ENCODE measurements around the gene KIFC3. TPM values are rescaled to one million over a fixed set of nuclear protein-coding genes. Genes with fewer than 3 reads are reported as not detected.
"Not testable (repeated sequence)": the region's sequence is repeated elsewhere in the genome, so short reads cannot be mapped to it uniquely, and the experiment has no call there.

Gene KIFC3
- total RNA-seq, 2 donors from 2014 or later, result 1.3 to 1.5 TPM

DNA sequence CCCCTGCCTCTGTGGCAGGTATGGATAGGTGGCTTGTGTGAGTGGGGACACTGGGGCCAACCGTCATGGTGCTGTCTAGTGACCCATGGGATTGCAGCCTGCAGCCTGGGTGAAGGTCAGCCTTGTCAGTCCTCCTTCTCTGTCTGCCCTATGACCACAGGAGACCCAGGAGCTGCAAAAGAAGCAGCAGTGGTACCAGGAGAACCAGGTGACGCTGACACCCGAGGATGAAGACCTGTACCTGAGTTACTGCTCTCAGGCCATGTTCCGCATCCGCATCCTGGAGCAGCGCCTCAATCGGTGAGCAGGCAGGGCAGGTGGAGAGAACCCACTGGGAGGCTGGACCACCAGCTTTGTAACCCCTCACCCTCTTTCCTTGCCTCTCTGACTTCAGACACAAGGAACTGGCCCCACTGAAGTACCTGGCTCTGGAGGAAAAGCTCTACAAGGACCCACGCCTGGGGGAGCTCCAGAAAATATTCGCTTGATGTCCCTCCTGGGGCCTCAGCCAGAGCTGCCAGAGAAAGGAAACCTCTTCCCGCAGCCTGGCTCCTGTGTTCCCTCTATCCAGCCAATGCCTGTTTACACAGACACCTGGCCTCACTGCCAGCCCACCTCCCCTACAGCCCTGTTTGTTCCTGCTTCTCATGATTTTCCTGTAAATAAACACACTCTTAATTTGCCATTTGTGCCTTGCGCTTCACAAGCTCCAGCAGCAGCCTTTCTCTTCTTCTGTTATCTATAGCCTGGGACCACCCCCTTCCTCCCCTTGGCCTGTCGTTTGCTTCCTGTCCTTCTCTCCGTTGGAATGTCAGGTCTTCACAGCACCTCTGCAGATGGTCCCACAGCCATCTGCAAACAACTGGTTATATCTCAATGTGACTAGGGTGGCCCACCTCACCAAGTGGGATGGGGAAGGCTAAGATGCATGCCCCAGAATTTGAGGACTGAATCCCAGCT lies 71.2 kb downstream of the KIFC3 start:
- Mint-ChIP-seq H3K36me3 (ENCODE audit: insufficient read depth in 2 of 2) (peaks cover 8 to 13% of the 10 kb centered on the region in 2 donors), H3K4me1 (ENCODE audit: low read depth) (peaks cover 8% of the 10 kb centered on the region), H3K27me3 (ENCODE audit: low read depth) (no peaks in the 10 kb centered on the region), H3K9me3 (peaks cover 10 to 17% of the 10 kb centered on the region in 2 donors), H3K4me3 (no peak overlapping the region), H3K27ac (no peak overlapping the region)
- ATAC-seq (replicated peaks in 1 of 2) (no peak), DNase-seq (no peak)

DNA sequence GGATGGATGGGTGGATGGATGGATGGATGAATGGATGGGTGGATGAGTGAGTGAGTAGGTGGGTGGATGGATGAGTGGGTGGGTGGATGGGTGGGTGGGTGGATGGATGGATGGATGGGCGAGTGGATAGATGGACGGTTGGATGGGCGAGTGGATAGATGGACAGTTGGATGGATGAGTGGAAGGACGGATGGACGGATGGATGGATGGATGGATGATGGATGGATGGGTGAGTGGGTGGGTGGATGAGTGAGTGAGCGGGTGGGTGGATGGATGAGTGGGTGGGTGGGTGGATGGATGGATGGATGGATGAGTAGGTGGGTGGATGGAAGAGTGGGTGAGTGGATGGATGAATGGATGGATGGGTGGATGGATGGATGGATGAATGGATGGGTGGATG lies 72.4 kb downstream of the KIFC3 start:
- H3K27me3 Mint-ChIP-seq (ENCODE audit: low read depth); H3K27ac Mint-ChIP-seq; H3K4me1 Mint-ChIP-seq (ENCODE audit: low read depth); ATAC-seq (replicated peaks in 1 of 2); DNase-seq; H3K4me3 Mint-ChIP-seq: not testable (repeated sequence)
- Mint-ChIP-seq H3K36me3 (ENCODE audit: insufficient read depth in 2 of 2) (peaks cover 8 to 11% of the 10 kb centered on the region in 2 donors), H3K9me3 (peaks cover 10 to 17% of the 10 kb centered on the region in 2 donors)

DNA sequence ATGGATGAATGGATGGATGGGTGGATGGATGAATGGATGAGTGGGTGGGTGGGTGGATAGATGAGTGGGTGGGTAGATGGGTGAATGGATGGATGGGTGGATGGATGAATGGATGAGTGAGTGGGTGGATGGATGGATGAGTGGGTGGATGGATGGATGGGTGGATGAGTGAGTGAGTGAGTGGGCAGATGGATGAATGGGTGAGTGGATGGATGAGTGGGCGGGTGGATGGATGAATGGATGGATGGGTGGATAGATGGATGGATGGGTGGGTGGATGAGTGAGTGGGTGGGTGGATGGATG lies 73.2 kb downstream of the KIFC3 start:
- DNase-seq (no peak), ATAC-seq (replicated peaks in 1 of 2) (no peak)
- Mint-ChIP-seq H3K27ac (no peak overlapping the region), H3K4me3 (no peak overlapping the region), H3K27me3 (ENCODE audit: low read depth) (no peaks in the 10 kb centered on the region), H3K4me1 (ENCODE audit: low read depth) (peaks cover 9% of the 10 kb centered on the region), H3K9me3 (peaks cover 10 to 17% of the 10 kb centered on the region in 2 donors), H3K36me3 (ENCODE audit: insufficient read depth in 2 of 2) (peaks cover 8 to 11% of the 10 kb centered on the region in 2 donors)

- H3K9me3 Mint-ChIP-seq, result peaks cover 10 to 17% of the 10 kb centered on the region in 2 donors
- ATAC-seq (replicated peaks in 1 of 2) (peak in 1 of 2 donors; percentile 57), DNase-seq (peak in 1 of 2 donors; percentile 10)
- H3K27me3 Mint-ChIP-seq (ENCODE audit: low read depth), result no peaks in the 10 kb centered on the region
- peaks cover 8 to 11% of the 10 kb centered on the region in 2 donors for H3K36me3 Mint-ChIP-seq (ENCODE audit: insufficient read depth in 2 of 2)
- peaks cover 9% of the 10 kb centered on the region for H3K4me1 Mint-ChIP-seq (ENCODE audit: low read depth)
- H3K27ac Mint-ChIP-seq, result no peak overlapping the region
- no peak overlapping the region for H3K4me3 Mint-ChIP-seq
Observed at GRCh38 chr16:57728336-57729181, 73.7 kb downstream of the KIFC3 start.

- Mint-ChIP-seq H3K4me1 (ENCODE audit: low read depth) (peaks cover 9% of the 10 kb centered on the region), H3K9me3 (peaks cover 5 to 9% of the 10 kb centered on the region in 2 donors), H3K4me3 (no peak overlapping the region), H3K36me3 (ENCODE audit: insufficient read depth in 2 of 2) (peaks cover under 1 to 2% of the 10 kb centered on the region in 2 donors), H3K27me3 (ENCODE audit: low read depth) (no peaks in the 10 kb centered on the region), H3K27ac (no peak overlapping the region)
- ATAC-seq (replicated peaks in 1 of 2) (no peak), DNase-seq (no peak)
Observed at GRCh38 chr16:57727610-57728009, 74.7 kb downstream of the KIFC3 start.

GRCh38 chr16:57726433-57726947 lies 75.8 kb downstream of the KIFC3 start:
- Mint-ChIP-seq H3K27ac (no peak overlapping the region), H3K9me3 (peaks cover 2 to 6% of the 10 kb centered on the region in 2 donors), H3K27me3 (ENCODE audit: low read depth) (no peaks in the 10 kb centered on the region), H3K36me3 (ENCODE audit: insufficient read depth in 2 of 2) (no peaks in the 10 kb centered on the region), H3K4me3 (no peak overlapping the region), H3K4me1 (ENCODE audit: low read depth) (peaks cover 9% of the 10 kb centered on the region)
- no peak for ATAC-seq (replicated peaks in 1 of 2)
- DNase-seq, result no peak

- Mint-ChIP-seq H3K27me3 (ENCODE audit: low read depth) (no peaks in the 10 kb centered on the region), H3K27ac (no peak overlapping the region), H3K9me3 (peaks cover 2 to 6% of the 10 kb centered on the region in 2 donors), H3K4me1 (ENCODE audit: low read depth) (peaks cover 9% of the 10 kb centered on the region), H3K36me3 (ENCODE audit: insufficient read depth in 2 of 2) (no peaks in the 10 kb centered on the region), H3K4me3 (no peak overlapping the region)
- no peak for DNase-seq
- ATAC-seq (replicated peaks in 1 of 2), result no peak
Observed at GRCh38 chr16:57725976-57726375, 76.3 kb downstream of the KIFC3 start.

GRCh38 chr16:57725554-57725953 lies 76.7 kb downstream of the KIFC3 start:
- H3K4me3 Mint-ChIP-seq, result no peak overlapping the region
- ATAC-seq (replicated peaks in 1 of 2), result no peak
- DNase-seq, result no peak
- no peaks in the 10 kb centered on the region for H3K27me3 Mint-ChIP-seq (ENCODE audit: low read depth)
- H3K4me1 Mint-ChIP-seq (ENCODE audit: low read depth), result peaks cover 9% of the 10 kb centered on the region
- no peaks in the 10 kb centered on the region for H3K36me3 Mint-ChIP-seq (ENCODE audit: insufficient read depth in 2 of 2)
- H3K27ac Mint-ChIP-seq, result no peak overlapping the region
- peaks cover 2 to 6% of the 10 kb centered on the region in 2 donors for H3K9me3 Mint-ChIP-seq

GRCh38 chr16:57725151-57725550 lies 77.1 kb downstream of the KIFC3 start:
- Mint-ChIP-seq H3K4me1 (ENCODE audit: low read depth) (peaks cover 9% of the 10 kb centered on the region), H3K27ac (no peak overlapping the region), H3K36me3 (ENCODE audit: insufficient read depth in 2 of 2) (no peaks in the 10 kb centered on the region), H3K4me3 (no peak overlapping the region), H3K27me3 (ENCODE audit: low read depth) (no peaks in the 10 kb centered on the region), H3K9me3 (peaks cover under 1 to 6% of the 10 kb centered on the region in 2 donors)
- peak; percentile 20 to 55 for ATAC-seq (replicated peaks in 1 of 2)
- no peak for DNase-seq

DNA sequence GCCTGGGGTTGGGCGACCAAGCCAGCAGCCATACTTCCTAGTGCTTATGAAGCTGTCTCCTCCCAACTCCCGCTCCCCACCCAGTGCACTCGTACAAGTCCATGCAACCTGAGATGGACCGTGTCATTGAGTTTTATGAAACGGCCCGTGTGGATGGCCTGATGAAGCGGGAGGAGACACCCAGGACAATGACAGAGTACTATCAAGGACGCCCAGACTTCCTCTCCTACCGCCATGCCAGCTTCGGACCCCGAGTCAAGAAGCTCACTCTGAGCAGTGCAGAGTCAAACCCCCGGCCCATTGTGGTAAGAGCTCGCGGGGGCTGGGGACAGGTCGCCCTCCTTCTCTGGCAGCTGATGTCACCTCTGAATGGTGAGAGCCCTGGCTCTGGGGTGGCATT lies 77.8 kb downstream of the KIFC3 start:
- Mint-ChIP-seq H3K9me3 (peaks cover 0 to 4% of the 10 kb centered on the region in 2 donors), H3K4me1 (ENCODE audit: low read depth) (peaks cover 9% of the 10 kb centered on the region), H3K27ac (no peak overlapping the region), H3K36me3 (ENCODE audit: insufficient read depth in 2 of 2) (no peaks in the 10 kb centered on the region), H3K27me3 (ENCODE audit: low read depth) (no peaks in the 10 kb centered on the region), H3K4me3 (no peak overlapping the region)
- ATAC-seq (replicated peaks in 1 of 2), result no peak
- DNase-seq, result no peak

DNA sequence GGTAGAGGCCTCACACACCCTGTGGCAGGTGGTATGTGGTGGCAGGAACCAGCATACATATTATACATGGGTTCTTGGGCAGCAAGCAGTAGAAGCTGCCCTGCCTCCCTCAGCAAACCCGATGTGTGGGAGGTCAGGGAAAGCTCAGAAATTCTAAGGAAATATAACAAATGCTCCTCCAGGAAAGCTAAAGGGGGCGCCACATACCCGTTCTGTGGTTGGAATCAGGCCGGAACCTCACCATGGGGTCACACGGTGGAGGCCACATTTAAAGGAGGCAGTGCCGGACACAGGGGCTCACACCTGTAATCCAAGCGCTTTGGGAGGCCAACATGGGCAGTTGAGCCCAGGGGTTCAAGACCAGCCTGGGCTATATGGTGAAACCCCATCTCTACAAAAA lies 79.1 kb downstream of the KIFC3 start:
- Mint-ChIP-seq H3K4me3 (no peak overlapping the region), H3K36me3 (ENCODE audit: insufficient read depth in 2 of 2) (no peaks in the 10 kb centered on the region), H3K4me1 (ENCODE audit: low read depth) (peaks cover 9% of the 10 kb centered on the region), H3K9me3 (no peaks in the 10 kb centered on the region), H3K27ac (no peak overlapping the region), H3K27me3 (ENCODE audit: low read depth) (no peaks in the 10 kb centered on the region)
- no peak for DNase-seq
- ATAC-seq (replicated peaks in 1 of 2), result no peak

- Mint-ChIP-seq H3K27me3 (ENCODE audit: low read depth) (no peaks in the 10 kb centered on the region), H3K36me3 (ENCODE audit: insufficient read depth in 2 of 2) (no peaks in the 10 kb centered on the region), H3K27ac (no peak overlapping the region), H3K4me3 (no peak overlapping the region), H3K9me3 (no peaks in the 10 kb centered on the region), H3K4me1 (ENCODE audit: low read depth) (peaks cover 9% of the 10 kb centered on the region)
- ATAC-seq (replicated peaks in 1 of 2), result no peak
- DNase-seq, result no peak
Observed at GRCh38 chr16:57722651-57723050, 79.6 kb downstream of the KIFC3 start.

GRCh38 chr16:57722210-57722499 lies 80.1 kb downstream of the KIFC3 start:
- no peaks in the 10 kb centered on the region for H3K36me3 Mint-ChIP-seq (ENCODE audit: insufficient read depth in 2 of 2)
- H3K9me3 Mint-ChIP-seq, result no peaks in the 10 kb centered on the region
- H3K4me1 Mint-ChIP-seq (ENCODE audit: low read depth), result peaks cover 9% of the 10 kb centered on the region
- H3K27me3 Mint-ChIP-seq (ENCODE audit: low read depth), result no peaks in the 10 kb centered on the region
- no peak overlapping the region for H3K4me3 Mint-ChIP-seq
- DNase-seq, result no peak
- no peak for ATAC-seq (replicated peaks in 1 of 2)
- H3K27ac Mint-ChIP-seq, result no peak overlapping the region
